Prostate gland (tissue), 2 donors: ENCODE results near the gene CCDC97. TPM values are rescaled to one million over a fixed set of nuclear protein-coding genes. Genes with fewer than 3 reads are reported as not detected.
"Not testable (repeated sequence)": the region's sequence is repeated elsewhere in the genome, so short reads cannot be mapped to it uniquely, and the experiment has no call there.

ENCODE experiments used
- DNase-seq: peaks from one replicate; pipeline ENCODE4 v3.0.0-alpha.2; 2019; ENCODE audit warnings: low spot score
- H3K27ac ChIP-seq, 2 donors: fragments of 200-600 bp; sonication (generic); 2 replicates each; pipeline ENCODE4 v1.5.1; 2017 to 2019
- H3K27me3 ChIP-seq: fragments of 200-600 bp; sonication (generic); replicated peaks from 2 replicates; pipeline ENCODE4 v1.5.1; 2019; ENCODE audit not compliant: insufficient read depth
- H3K36me3 ChIP-seq, 2 donors: fragments of 200-600 bp; sonication (generic); 1 replicate in 1 of 2; 2 replicates in 1 of 2; pipeline versions ENCODE4 v1.5.1 to v1.8.1; 2017 to 2019
- H3K4me1 ChIP-seq: fragments of 200-600 bp; sonication (generic); replicated peaks from 2 replicates; pipeline ENCODE4 v1.5.1; 2019
- H3K4me3 ChIP-seq, 2 donors: fragments of 200-600 bp; sonication (generic); 2 replicates each; pipeline ENCODE4 v1.5.1; 2017 to 2019
- H3K9me3 ChIP-seq: fragments of 200-600 bp; sonication (generic); 2 replicates; pipeline ENCODE4 v1.5.1; 2017
- CTCF ChIP-seq, 4 experiments: fragments of 200-600 bp in 2 of 4; fragments of 450-650 bp in 2 of 4; sonication (generic) in 2 of 4; IDR thresholded peaks; 1 replicate in 3 of 4; 2 replicates in 1 of 4; pipeline ENCODE4 v1.5.1; 2016 to 2019; ENCODE audit warnings: antibody characterized with exemption in 4 of 4, mild to moderate bottlenecking in 2 of 4, moderate library complexity in 2 of 4
- POLR2A ChIP-seq: fragments of 450-650 bp; IDR thresholded peaks from one replicate; pipeline ENCODE4 v1.6.1; 2016; ENCODE audit warnings: antibody characterized with exemption, mild to moderate bottlenecking
- POLR2AphosphoS5 ChIP-seq: sonication (generic); formaldehyde crosslinking; IDR thresholded peaks from one replicate; pipeline ENCODE4 v1.6.1; 2017; ENCODE audit warnings: antibody characterized with exemption
- WGBS: methylation state at CpG from one replicate; pipeline ENCODE4 v1.1.5; 2018; 5-methylcytosine and 5-hydroxymethylcytosine counted together
- intact Hi-C: fragments of 100-400 bp; cut with DNase I; formaldehyde crosslinking; loops from one replicate; pipeline ENCODE4 v1.14.2; 2022
- total RNA-seq, 2 donors: library from RNA; depleted of rRNA; stranded (reverse); fragments of >200 nt; gene quantifications; one replicate each; pipeline ENCODE4 v1.1.0, GENCODE V29; 2016

Gene CCDC97
- total RNA-seq, 2 donors from 2014 or later: 21.0 to 34.4 TPM

GRCh38 chr19:41367848-41368301 lies 57.9 kb downstream of the CCDC97 start:
- no peak for DNase-seq
- Histone ChIP-seq H3K27me3 (no peaks in the 10 kb centered on the region), H3K4me3 (no peak overlapping the region), H3K4me1 (peaks cover 3% of the 10 kb centered on the region), H3K9me3 (no peaks in the 10 kb centered on the region), H3K27ac (no peak overlapping the region), H3K36me3 (no peaks in the 10 kb centered on the region)
- TF ChIP-seq POLR2A (no peak), CTCF (IDR thresholded peaks at IDR 0.05) (no peak), POLR2AphosphoS5 (no peak)
- intact Hi-C loops: no loop called here
- WGBS: 47% methylated on average over 6 of the region's 6 CpGs

DNA sequence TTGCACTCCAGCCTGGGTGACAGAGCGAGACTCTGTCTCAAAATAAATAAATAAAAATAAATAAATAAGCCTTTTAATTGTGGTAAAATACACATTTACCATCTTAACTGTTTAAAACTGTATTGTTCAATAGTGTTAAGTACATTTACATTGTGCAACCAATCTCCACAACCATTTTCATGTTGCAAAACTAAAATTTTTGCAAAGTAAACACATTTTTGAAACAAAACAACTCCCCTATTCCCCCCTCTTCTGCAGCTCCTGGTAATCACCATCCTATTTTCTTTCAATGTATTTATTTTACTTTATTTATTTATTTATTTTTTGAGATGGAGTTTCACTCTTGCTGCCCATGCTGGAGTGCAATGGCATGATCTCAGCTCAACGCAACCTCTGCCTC lies 59.8 kb downstream of the CCDC97 start:
- intact Hi-C loops: no loop called here
- WGBS: 100% methylated on average over 2 of the region's 2 CpGs

GRCh38 chr19:41371119-41371518 lies 61.1 kb downstream of the CCDC97 start:
- H3K36me3 ChIP-seq, DNase-seq, H3K27me3 ChIP-seq, H3K4me1 ChIP-seq, intact Hi-C loops, H3K27ac ChIP-seq, H3K9me3 ChIP-seq, H3K4me3 ChIP-seq: not testable (repeated sequence)
- WGBS: 72% methylated on average over 5 of the region's 5 CpGs

More for the DNA sequence above, 59.8 kb downstream of the CCDC97 start:
- TF ChIP-seq POLR2AphosphoS5: no peak
- no peak for TF ChIP-seq CTCF (IDR thresholded peaks at IDR 0.05)
- no peak for TF ChIP-seq POLR2A
- H3K27me3 ChIP-seq: no peaks in the 10 kb centered on the region
- H3K9me3 ChIP-seq: no peaks in the 10 kb centered on the region
- DNase-seq: no peak
- H3K4me1 ChIP-seq: no peaks in the 10 kb centered on the region
- no peak overlapping the region for H3K4me3 ChIP-seq
- H3K27ac ChIP-seq: no peak overlapping the region
- H3K36me3 ChIP-seq: no peaks in the 10 kb centered on the region

GRCh38 chr19:41371541-41371940 lies 61.6 kb downstream of the CCDC97 start:
- TF ChIP-seq POLR2AphosphoS5 (no peak), CTCF (IDR thresholded peaks at IDR 0.05) (no peak), POLR2A (no peak)
- intact Hi-C loops: no loop called here
- no peaks in the 10 kb centered on the region for H3K36me3 ChIP-seq
- no peak for DNase-seq
- H3K4me3 ChIP-seq: no peak overlapping the region
- H3K4me1 ChIP-seq: no peaks in the 10 kb centered on the region
- no peaks in the 10 kb centered on the region for H3K9me3 ChIP-seq
- H3K27me3 ChIP-seq: no peaks in the 10 kb centered on the region
- no peak overlapping the region for H3K27ac ChIP-seq
- 95% methylated on average over 8 of the region's 8 CpGs for WGBS

DNA sequence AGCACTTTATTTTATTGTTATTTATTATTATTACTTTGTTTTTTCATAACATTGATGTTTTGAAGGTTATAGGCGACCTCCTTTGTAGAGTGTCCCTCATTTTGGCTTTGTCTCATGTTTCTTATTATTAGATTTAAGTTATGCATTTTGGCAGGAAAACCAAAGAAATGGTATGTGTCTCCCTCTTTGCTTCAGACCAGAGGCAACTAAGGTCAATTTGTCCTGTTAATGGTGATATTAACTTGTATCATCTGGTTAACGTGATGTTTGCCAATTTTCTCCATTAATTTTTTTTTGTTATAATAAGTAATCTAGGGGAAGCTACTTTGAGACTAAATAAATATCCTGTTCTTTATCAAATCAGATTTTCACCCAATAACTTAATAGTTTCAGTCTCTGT lies 62.5 kb downstream of the CCDC97 start:
- 70% methylated on average over 2 of the region's 2 CpGs for WGBS
- Histone ChIP-seq H3K36me3 (no peaks in the 10 kb centered on the region), H3K27ac (no peak overlapping the region), H3K4me3 (no peak overlapping the region), H3K9me3 (no peaks in the 10 kb centered on the region), H3K27me3 (no peaks in the 10 kb centered on the region), H3K4me1 (no peaks in the 10 kb centered on the region)
- TF ChIP-seq POLR2A: no peak
- no peak for TF ChIP-seq CTCF (IDR thresholded peaks at IDR 0.05)
- no peak for DNase-seq
- intact Hi-C loops: no loop called here
